ENCODE data around the gene ACD.

Gene ACD

GRCh38 chr16:67651039-67651438 is 9.0 kb downstream of the ACD start:
- no peak for TF ChIP-seq ESRRG (CRISPR knock-in tag; IDR thresholded peaks at IDR 0.05)
- no peak for TF ChIP-seq ZNF8 (CRISPR knock-in tag; IDR thresholded peaks at IDR 0.05)
- no peak for TF ChIP-seq ARNTL (CRISPR knock-in tag; IDR thresholded peaks at IDR 0.05; ENCODE audit: borderline replicate concordance, low read depth)
- no peak for ATAC-seq

GRCh38 chr16:67650023-67650422 is 10.0 kb downstream of the ACD start:
- ATAC-seq = no peak
- TF ChIP-seq PATZ1 (CRISPR knock-in tag; IDR thresholded peaks at IDR 0.05; ENCODE audit: borderline replicate concordance) = no peak
- TF ChIP-seq TSHZ2 (CRISPR knock-in tag; IDR thresholded peaks at IDR 0.05) = no peak
- TF ChIP-seq ARNTL (CRISPR knock-in tag; IDR thresholded peaks at IDR 0.05; ENCODE audit: borderline replicate concordance, low read depth) = no peak
- TF ChIP-seq POU6F1 (CRISPR knock-in tag; IDR thresholded peaks at IDR 0.05; ENCODE audit: borderline replicate concordance, low read depth) = no peak

GRCh38 chr16:67649494-67649931 is 10.5 kb downstream of the ACD start:
- TF ChIP-seq ZC3H10 (CRISPR knock-in tag; IDR thresholded peaks at IDR 0.05) = no peak
- no peak for TF ChIP-seq ISL1 (CRISPR knock-in tag; IDR thresholded peaks at IDR 0.05)
- TF ChIP-seq CSRNP3 (CRISPR knock-in tag; IDR thresholded peaks at IDR 0.05) = no peak
- TF ChIP-seq TCF4 (CRISPR knock-in tag; IDR thresholded peaks at IDR 0.05; ENCODE audit: borderline replicate concordance) = no peak
- TF ChIP-seq ZFP30 (CRISPR knock-in tag; IDR thresholded peaks at IDR 0.05) = no peak
- no peak for TF ChIP-seq OSR1 (CRISPR knock-in tag; IDR thresholded peaks at IDR 0.05)
- TF ChIP-seq SNAI2 (CRISPR knock-in tag; IDR thresholded peaks at IDR 0.05) = no peak
- no peak for TF ChIP-seq ESRRG (CRISPR knock-in tag; IDR thresholded peaks at IDR 0.05)
- TF ChIP-seq TOX (CRISPR knock-in tag; IDR thresholded peaks at IDR 0.05; ENCODE audit: borderline replicate concordance) = no peak
- ATAC-seq = no peak

- no peak for ATAC-seq
- TF ChIP-seq RARB (CRISPR knock-in tag; IDR thresholded peaks at IDR 0.05) = no peak
- TF ChIP-seq GLIS3 (CRISPR knock-in tag; IDR thresholded peaks at IDR 0.05) = no peak
- no peak for TF ChIP-seq ZNF8 (CRISPR knock-in tag; IDR thresholded peaks at IDR 0.05)
- no peak for TF ChIP-seq OSR1 (CRISPR knock-in tag; IDR thresholded peaks at IDR 0.05)
- TF ChIP-seq CSRNP3 (CRISPR knock-in tag; IDR thresholded peaks at IDR 0.05) = no peak
- no peak for TF ChIP-seq CSDC2 (CRISPR knock-in tag; IDR thresholded peaks at IDR 0.05)
- no peak for TF ChIP-seq ZFP30 (CRISPR knock-in tag; IDR thresholded peaks at IDR 0.05)
- no peak for TF ChIP-seq ESRRG (CRISPR knock-in tag; IDR thresholded peaks at IDR 0.05)
- TF ChIP-seq CREB5 (CRISPR knock-in tag; IDR thresholded peaks at IDR 0.05; ENCODE audit: low read depth) = no peak
- no peak for TF ChIP-seq TCF4 (CRISPR knock-in tag; IDR thresholded peaks at IDR 0.05; ENCODE audit: borderline replicate concordance)
- no peak for TF ChIP-seq TSHZ2 (CRISPR knock-in tag; IDR thresholded peaks at IDR 0.05)
- no peak for TF ChIP-seq ZFP3 (CRISPR knock-in tag; IDR thresholded peaks at IDR 0.05)
- TF ChIP-seq PPARA (CRISPR knock-in tag; IDR thresholded peaks at IDR 0.05; ENCODE audit: borderline replicate concordance) = no peak
- TF ChIP-seq BACH2 (CRISPR knock-in tag; IDR thresholded peaks at IDR 0.05; ENCODE audit: borderline replicate concordance) = no peak
Observed at GRCh38 chr16:67648764-67649407, 11.2 kb downstream of the ACD start.
